Measurements from ENCODE around the gene RNF112.
"Not testable (repeated sequence)": the region's sequence is repeated elsewhere in the genome, so short reads cannot be mapped to it uniquely, and the experiment has no call there.

GRCh38 chr17:19459018-19459655 lies 48.1 kb downstream of the RNF112 start:
- TF ChIP-seq, protein P1, sequence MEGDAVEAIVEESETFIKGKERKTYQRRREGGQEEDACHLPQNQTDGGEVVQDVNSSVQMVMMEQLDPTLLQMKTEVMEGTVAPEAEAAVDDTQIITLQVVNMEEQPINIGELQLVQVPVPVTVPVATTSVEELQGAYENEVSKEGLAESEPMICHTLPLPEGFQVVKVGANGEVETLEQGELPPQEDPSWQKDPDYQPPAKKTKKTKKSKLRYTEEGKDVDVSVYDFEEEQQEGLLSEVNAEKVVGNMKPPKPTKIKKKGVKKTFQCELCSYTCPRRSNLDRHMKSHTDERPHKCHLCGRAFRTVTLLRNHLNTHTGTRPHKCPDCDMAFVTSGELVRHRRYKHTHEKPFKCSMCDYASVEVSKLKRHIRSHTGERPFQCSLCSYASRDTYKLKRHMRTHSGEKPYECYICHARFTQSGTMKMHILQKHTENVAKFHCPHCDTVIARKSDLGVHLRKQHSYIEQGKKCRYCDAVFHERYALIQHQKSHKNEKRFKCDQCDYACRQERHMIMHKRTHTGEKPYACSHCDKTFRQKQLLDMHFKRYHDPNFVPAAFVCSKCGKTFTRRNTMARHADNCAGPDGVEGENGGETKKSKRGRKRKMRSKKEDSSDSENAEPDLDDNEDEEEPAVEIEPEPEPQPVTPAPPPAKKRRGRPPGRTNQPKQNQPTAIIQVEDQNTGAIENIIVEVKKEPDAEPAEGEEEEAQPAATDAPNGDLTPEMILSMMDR (IDR thresholded peaks at IDR 0.05), result not testable (repeated sequence)
- not testable (repeated sequence) for TF ChIP-seq POLR2AphosphoS5, EP300, POLR2A (IDR thresholded peaks at IDR 0.05)

Data from upper lobe of left lung (tissue), 4 donors.